ENCODE results near the gene MPP3.

The MPP3 gene

GRCh38 chr17:43857141-43857540 lies 24.2 kb upstream of the MPP3 start:
- no peaks in the 10 kb centered on the region for H3K27me3 ChIP-seq (ENCODE audit: control insufficient read depth, insufficient read depth, low read length)
- H3K36me3 ChIP-seq (ENCODE audit: control insufficient read depth, low read depth, low read length) = no peaks in the 10 kb centered on the region
- no peak overlapping the region for H3K27ac ChIP-seq (ENCODE audit: low read length)
- H3K9ac ChIP-seq (ENCODE audit: low read length) = no peak overlapping the region
- H3K4me3 ChIP-seq (ENCODE audit: low read length) = no peak overlapping the region
- H3K4me1 ChIP-seq (ENCODE audit: control insufficient read depth, low read depth, low read length) = no peaks in the 10 kb centered on the region
- H3K9me3 ChIP-seq (ENCODE audit: control insufficient read depth, low read depth, low read length) = no peaks in the 10 kb centered on the region

- no peak overlapping the region for H3K9ac ChIP-seq (ENCODE audit: low read length)
- no peak overlapping the region for H3K27ac ChIP-seq (ENCODE audit: low read length)
- H3K4me3 ChIP-seq (ENCODE audit: low read length) = no peak overlapping the region
- no peaks in the 10 kb centered on the region for H3K27me3 ChIP-seq (ENCODE audit: control insufficient read depth, insufficient read depth, low read length)
- H3K9me3 ChIP-seq (ENCODE audit: control insufficient read depth, low read depth, low read length) = no peaks in the 10 kb centered on the region
- H3K4me1 ChIP-seq (ENCODE audit: control insufficient read depth, low read depth, low read length) = no peaks in the 10 kb centered on the region
- no peaks in the 10 kb centered on the region for H3K36me3 ChIP-seq (ENCODE audit: control insufficient read depth, low read depth, low read length)
Observed at GRCh38 chr17:43856141-43856540, 23.2 kb upstream of the MPP3 start.

GRCh38 chr17:43855061-43855460 lies 22.1 kb upstream of the MPP3 start:
- H3K27me3 ChIP-seq (ENCODE audit: control insufficient read depth, insufficient read depth, low read length) = no peaks in the 10 kb centered on the region
- H3K9me3 ChIP-seq (ENCODE audit: control insufficient read depth, low read depth, low read length) = no peaks in the 10 kb centered on the region
- H3K4me1 ChIP-seq (ENCODE audit: control insufficient read depth, low read depth, low read length) = no peaks in the 10 kb centered on the region
- H3K27ac ChIP-seq (ENCODE audit: low read length) = no peak overlapping the region
- H3K4me3 ChIP-seq (ENCODE audit: low read length) = no peak overlapping the region
- no peak overlapping the region for H3K9ac ChIP-seq (ENCODE audit: low read length)
- H3K36me3 ChIP-seq (ENCODE audit: control insufficient read depth, low read depth, low read length) = no peaks in the 10 kb centered on the region

GRCh38 chr17:43854498-43854897 lies 21.6 kb upstream of the MPP3 start:
- Histone ChIP-seq H3K4me1 (ENCODE audit: control insufficient read depth, low read depth, low read length) (no peaks in the 10 kb centered on the region), H3K9ac (ENCODE audit: low read length) (no peak overlapping the region), H3K9me3 (ENCODE audit: control insufficient read depth, low read depth, low read length) (no peaks in the 10 kb centered on the region)

GRCh38 chr17:43853546-43853945 lies 20.6 kb upstream of the MPP3 start:
- Histone ChIP-seq H3K36me3 (ENCODE audit: control insufficient read depth, low read depth, low read length) (no peaks in the 10 kb centered on the region), H3K27ac (ENCODE audit: low read length) (no peak overlapping the region), H3K9me3 (ENCODE audit: control insufficient read depth, low read depth, low read length) (no peaks in the 10 kb centered on the region), H3K27me3 (ENCODE audit: control insufficient read depth, insufficient read depth, low read length) (no peaks in the 10 kb centered on the region), H3K9ac (ENCODE audit: low read length) (no peak overlapping the region), H3K4me3 (ENCODE audit: low read length) (no peak overlapping the region), H3K4me1 (ENCODE audit: control insufficient read depth, low read depth, low read length) (no peaks in the 10 kb centered on the region)

More at GRCh38 chr17:43854498-43854897, 21.6 kb upstream of the MPP3 start:
- Histone ChIP-seq H3K36me3 (ENCODE audit: control insufficient read depth, low read depth, low read length) (no peaks in the 10 kb centered on the region), H3K27ac (ENCODE audit: low read length) (no peak overlapping the region), H3K27me3 (ENCODE audit: control insufficient read depth, insufficient read depth, low read length) (no peaks in the 10 kb centered on the region), H3K4me3 (ENCODE audit: low read length) (no peak overlapping the region)

GRCh38 chr17:43852571-43852970 lies 19.6 kb upstream of the MPP3 start:
- Histone ChIP-seq H3K9ac (ENCODE audit: low read length) (no peak overlapping the region), H3K4me3 (ENCODE audit: low read length) (no peak overlapping the region), H3K36me3 (ENCODE audit: control insufficient read depth, low read depth, low read length) (no peaks in the 10 kb centered on the region), H3K9me3 (ENCODE audit: control insufficient read depth, low read depth, low read length) (no peaks in the 10 kb centered on the region), H3K27me3 (ENCODE audit: control insufficient read depth, insufficient read depth, low read length) (no peaks in the 10 kb centered on the region), H3K4me1 (ENCODE audit: control insufficient read depth, low read depth, low read length) (no peaks in the 10 kb centered on the region), H3K27ac (ENCODE audit: low read length) (no peak overlapping the region)

GRCh38 chr17:43849116-43849515 lies 16.2 kb upstream of the MPP3 start:
- H3K27ac ChIP-seq (ENCODE audit: low read length) = no peak overlapping the region
- peaks cover 8% of the 10 kb centered on the region for H3K4me1 ChIP-seq (ENCODE audit: control insufficient read depth, low read depth, low read length)
- H3K9ac ChIP-seq (ENCODE audit: low read length) = no peak overlapping the region
- no peak overlapping the region for H3K4me3 ChIP-seq (ENCODE audit: low read length)
- H3K36me3 ChIP-seq (ENCODE audit: control insufficient read depth, low read depth, low read length) = no peaks in the 10 kb centered on the region
- no peaks in the 10 kb centered on the region for H3K9me3 ChIP-seq (ENCODE audit: control insufficient read depth, low read depth, low read length)
- H3K27me3 ChIP-seq (ENCODE audit: control insufficient read depth, insufficient read depth, low read length) = no peaks in the 10 kb centered on the region

- Histone ChIP-seq H3K9me3 (ENCODE audit: control insufficient read depth, low read depth, low read length) (no peaks in the 10 kb centered on the region), H3K27me3 (ENCODE audit: control insufficient read depth, insufficient read depth, low read length) (no peaks in the 10 kb centered on the region), H3K4me3 (ENCODE audit: low read length) (no peak overlapping the region), H3K9ac (ENCODE audit: low read length) (no peak overlapping the region), H3K27ac (ENCODE audit: low read length) (no peak overlapping the region), H3K4me1 (ENCODE audit: control insufficient read depth, low read depth, low read length) (peaks cover 8% of the 10 kb centered on the region), H3K36me3 (ENCODE audit: control insufficient read depth, low read depth, low read length) (no peaks in the 10 kb centered on the region)
Observed at GRCh38 chr17:43848601-43849000, 15.7 kb upstream of the MPP3 start.

- Histone ChIP-seq H3K4me1 (ENCODE audit: control insufficient read depth, low read depth, low read length) (peaks cover 8% of the 10 kb centered on the region), H3K9ac (ENCODE audit: low read length) (no peak within 1 kb of the TSS), H3K4me3 (ENCODE audit: low read length) (peak within 1 kb of the TSS; percentile 17), H3K27ac (ENCODE audit: low read length) (no peak within 1 kb of the TSS), H3K27me3 (ENCODE audit: control insufficient read depth, insufficient read depth, low read length) (no peaks in the 10 kb centered on the region), H3K9me3 (ENCODE audit: control insufficient read depth, low read depth, low read length) (no peaks in the 10 kb centered on the region), H3K36me3 (ENCODE audit: control insufficient read depth, low read depth, low read length) (no peaks in the 10 kb centered on the region)
Observed at GRCh38 chr17:43846963-43847371, 14.0 kb upstream of the MPP3 start, which contains the start of gene CD300LG. Gene CD300LG (plus strand): TSS chr17:43847176. CDS start chr17:43847217, 41 bp downstream.

- no peaks in the 10 kb centered on the region for H3K9me3 ChIP-seq (ENCODE audit: control insufficient read depth, low read depth, low read length)
- H3K36me3 ChIP-seq (ENCODE audit: control insufficient read depth, low read depth, low read length) = no peaks in the 10 kb centered on the region
- H3K27me3 ChIP-seq (ENCODE audit: control insufficient read depth, insufficient read depth, low read length) = no peaks in the 10 kb centered on the region
- peaks cover 8% of the 10 kb centered on the region for H3K4me1 ChIP-seq (ENCODE audit: control insufficient read depth, low read depth, low read length)
- H3K4me3 ChIP-seq (ENCODE audit: low read length) = no peak overlapping the region
- H3K9ac ChIP-seq (ENCODE audit: low read length) = no peak overlapping the region
- no peak overlapping the region for H3K27ac ChIP-seq (ENCODE audit: low read length)
Observed at GRCh38 chr17:43846221-43846712, 13.3 kb upstream of the MPP3 start.

- H3K27ac ChIP-seq (ENCODE audit: low read length) = no peak overlapping the region
- no peak overlapping the region for H3K4me3 ChIP-seq (ENCODE audit: low read length)
- H3K27me3 ChIP-seq (ENCODE audit: control insufficient read depth, insufficient read depth, low read length) = no peaks in the 10 kb centered on the region
- peaks cover 8% of the 10 kb centered on the region for H3K4me1 ChIP-seq (ENCODE audit: control insufficient read depth, low read depth, low read length)
- H3K36me3 ChIP-seq (ENCODE audit: control insufficient read depth, low read depth, low read length) = no peaks in the 10 kb centered on the region
- H3K9ac ChIP-seq (ENCODE audit: low read length) = no peak overlapping the region
- H3K9me3 ChIP-seq (ENCODE audit: control insufficient read depth, low read depth, low read length) = no peaks in the 10 kb centered on the region
Observed at GRCh38 chr17:43845766-43846165, 12.8 kb upstream of the MPP3 start.

GRCh38 chr17:43844241-43844640 lies 11.3 kb upstream of the MPP3 start:
- Histone ChIP-seq H3K9me3 (ENCODE audit: control insufficient read depth, low read depth, low read length) (no peaks in the 10 kb centered on the region), H3K36me3 (ENCODE audit: control insufficient read depth, low read depth, low read length) (no peaks in the 10 kb centered on the region), H3K27ac (ENCODE audit: low read length) (no peak overlapping the region), H3K4me3 (ENCODE audit: low read length) (no peak overlapping the region), H3K9ac (ENCODE audit: low read length) (no peak overlapping the region), H3K27me3 (ENCODE audit: control insufficient read depth, insufficient read depth, low read length) (no peaks in the 10 kb centered on the region), H3K4me1 (ENCODE audit: control insufficient read depth, low read depth, low read length) (peaks cover 8% of the 10 kb centered on the region)
